Trophoblast cell (in vitro differentiated cells and primary cell): ENCODE results near the gene FGR.

Experiments
- DNase-seq, 2 donors: peaks; one replicate each; pipeline ENCODE4 v3.0.0-alpha.2; 2016
- H2AFZ ChIP-seq: 2 replicates; pipeline ENCODE4 v1.6.1; 2013; ENCODE audit warnings: low read length, moderate library complexity, mild to moderate bottlenecking; ENCODE audit not compliant: insufficient read depth, poor library complexity
- H2AK5ac ChIP-seq: 2 replicates; pipeline ENCODE4 v1.6.1; 2013; ENCODE audit warnings: mild to moderate bottlenecking, low read length
- H2BK120ac ChIP-seq: 2 replicates; pipeline ENCODE4 v1.6.1; 2013; ENCODE audit warnings: low read length, mild to moderate bottlenecking, moderate library complexity; ENCODE audit not compliant: insufficient read depth, poor library complexity
- H2BK12ac ChIP-seq: 2 replicates; pipeline ENCODE4 v1.6.1; 2013; ENCODE audit warnings: mild to moderate bottlenecking, low read length, moderate library complexity
- H2BK5ac ChIP-seq: 2 replicates; pipeline ENCODE4 v1.6.1; 2013; ENCODE audit warnings: low read length, low read depth, moderate library complexity, mild to moderate bottlenecking; ENCODE audit not compliant: poor library complexity
- H3K14ac ChIP-seq: 2 replicates; pipeline ENCODE4 v1.6.1; 2013; ENCODE audit warnings: mild to moderate bottlenecking, low read length
- H3K18ac ChIP-seq: 2 replicates; pipeline ENCODE4 v1.6.1; 2013; ENCODE audit warnings: mild to moderate bottlenecking, low read length
- H3K23ac ChIP-seq: 2 replicates; pipeline ENCODE4 v1.6.1; 2013; ENCODE audit warnings: low read length
- H3K27ac ChIP-seq: 2 replicates; pipeline ENCODE4 v1.5.1; 2013; ENCODE audit warnings: low read depth, mild to moderate bottlenecking, inconsistent platforms, low read length, moderate library complexity
- H3K27me3 ChIP-seq: 2 replicates; pipeline ENCODE4 v1.6.1; 2013; ENCODE audit warnings: inconsistent platforms, mild to moderate bottlenecking, low read length, moderate library complexity; ENCODE audit not compliant: insufficient read depth
- H3K36me3 ChIP-seq, 2 experiments: 1 replicate in 1 of 2; 2 replicates in 1 of 2; pipeline ENCODE4 v1.6.1; 2013; ENCODE audit warnings: low read length in 2 of 2, mild to moderate bottlenecking in 2 of 2, moderate library complexity in 1 of 2; ENCODE audit not compliant: insufficient read depth in 2 of 2, control insufficient read depth in 1 of 2
- H3K4ac ChIP-seq: 2 replicates; pipeline ENCODE4 v1.6.1; 2013; ENCODE audit warnings: low read depth, mild to moderate bottlenecking, low read length, moderate library complexity
- H3K4me1 ChIP-seq, 2 experiments: 1 replicate in 1 of 2; 2 replicates in 1 of 2; pipeline ENCODE4 v1.6.1; 2013; ENCODE audit warnings: low read length in 2 of 2, mild to moderate bottlenecking in 2 of 2, moderate library complexity in 1 of 2; ENCODE audit not compliant: insufficient read depth in 2 of 2, control insufficient read depth in 1 of 2
- H3K4me2 ChIP-seq: 2 replicates; pipeline ENCODE4 v1.6.1; 2013; ENCODE audit warnings: inconsistent platforms, mild to moderate bottlenecking, low read length, moderate library complexity
- H3K4me3 ChIP-seq: 2 replicates; pipeline ENCODE4 v1.5.1; 2013; ENCODE audit warnings: mild to moderate bottlenecking, low read depth, low read length, inconsistent platforms
- H3K79me1 ChIP-seq: one replicate; pipeline ENCODE4 v1.6.1; 2013; ENCODE audit warnings: low read length
- H3K79me2 ChIP-seq: 2 replicates; pipeline ENCODE4 v1.6.1; 2013; ENCODE audit warnings: low read length, mild to moderate bottlenecking; ENCODE audit not compliant: control insufficient read depth, insufficient read depth, poor library complexity
- H3K9ac ChIP-seq: 2 replicates; pipeline ENCODE4 v1.6.1; 2013; ENCODE audit warnings: mild to moderate bottlenecking, low read length
- H3K9me3 ChIP-seq: 2 replicates; pipeline ENCODE4 v1.6.1; 2013; ENCODE audit warnings: low read depth, mild to moderate bottlenecking, control low read depth, inconsistent platforms, low read length; ENCODE audit not compliant: insufficient read depth
- H4K12ac ChIP-seq: 2 replicates; pipeline ENCODE4 v1.6.1; 2013; ENCODE audit warnings: low read depth, mild to moderate bottlenecking, low read length, moderate library complexity
- H4K8ac ChIP-seq: 2 replicates; pipeline ENCODE4 v1.6.1; 2013; ENCODE audit warnings: low read depth, mild to moderate bottlenecking, low read length, moderate library complexity
- H4K91ac ChIP-seq: one replicate; pipeline ENCODE4 v1.6.1; 2013; ENCODE audit warnings: low read depth, mild to moderate bottlenecking, low read length, moderate library complexity
- WGBS: extraction: QIAGEN DNeasy Blood & Tissue Kit; methylation state at CpG from one replicate; pipeline ENCODE4 v1.1.7; 2013; ENCODE audit warnings: missing lambda C conversion rate; ENCODE audit not compliant: insufficient read length, insufficient coverage; ENCODE audit errors: extremely low coverage; 5-methylcytosine and 5-hydroxymethylcytosine counted together

Gene FGR

GRCh38 chr1:27659497-27660299, 24.7 kb upstream of the FGR start:
- no peaks in the 10 kb centered on the region for H3K36me3 ChIP-seq
- H3K4me2 ChIP-seq: peak overlapping the region; percentile 69
- no CpG with 5 or more reads among the region's 78 CpGs for WGBS
- H3K14ac ChIP-seq: peak overlapping the region; percentile 47
- DNase-seq: peak; percentile 84 to 85
- peaks cover 2% of the 10 kb centered on the region for H3K79me2 ChIP-seq
- peak overlapping the region; percentile 63 for H2AFZ ChIP-seq
- no peak overlapping the region for H3K9ac ChIP-seq
- H3K4ac ChIP-seq: peak overlapping the region; percentile 34
- H3K4me3 ChIP-seq: peak overlapping the region; percentile 75
- H2BK120ac ChIP-seq: no peak overlapping the region
- H2BK12ac ChIP-seq: no peak overlapping the region
- H2AK5ac ChIP-seq: no peak overlapping the region
- H3K18ac ChIP-seq: peak overlapping the region; percentile 38
- H4K8ac ChIP-seq: peak overlapping the region; percentile 78
- no peak overlapping the region for H2BK5ac ChIP-seq
- H3K4me1 ChIP-seq: peaks cover 9 to 18% of the 10 kb centered on the region in 2 experiments
- peaks cover 6% of the 10 kb centered on the region for H3K79me1 ChIP-seq
- no peak overlapping the region for H3K27ac ChIP-seq
- no peak overlapping the region for H4K12ac ChIP-seq
- H4K91ac ChIP-seq: no peak overlapping the region
- H3K27me3 ChIP-seq: no peaks in the 10 kb centered on the region
- no peak overlapping the region for H3K23ac ChIP-seq
- H3K9me3 ChIP-seq: peaks cover 3% of the 10 kb centered on the region

DNA sequence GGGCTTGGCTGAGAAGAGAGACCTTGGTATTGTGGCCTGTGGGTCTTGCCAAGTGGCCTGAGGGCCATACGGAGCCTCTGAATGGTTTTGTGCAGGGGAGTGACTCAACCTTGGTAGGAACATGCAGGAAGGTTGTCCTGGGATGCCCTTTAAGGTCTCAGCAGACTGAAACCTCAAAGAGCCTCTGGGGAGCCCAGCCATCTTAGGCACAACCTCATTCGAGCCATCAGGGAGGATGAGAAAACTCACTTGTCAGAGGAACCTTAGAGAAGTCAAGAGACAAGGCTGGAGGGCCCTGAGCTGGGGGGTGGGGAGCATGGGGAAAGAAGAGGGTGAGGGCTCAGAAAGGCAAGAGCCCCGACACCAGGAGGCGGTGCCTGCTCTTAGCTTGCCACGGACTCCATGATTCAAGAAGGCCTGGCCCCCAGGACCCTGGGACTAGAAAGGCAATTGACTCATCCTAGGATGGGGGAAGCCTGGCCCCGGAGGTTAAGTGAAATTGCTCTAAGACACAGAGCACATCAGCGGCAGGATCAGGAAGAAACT, 24.0 kb upstream of the FGR start:
- no peak overlapping the region for H3K14ac ChIP-seq
- H3K4me1 ChIP-seq: peaks cover 9 to 18% of the 10 kb centered on the region in 2 experiments
- no peaks in the 10 kb centered on the region for H3K36me3 ChIP-seq
- no peak overlapping the region for H4K12ac ChIP-seq
- H3K27me3 ChIP-seq: no peaks in the 10 kb centered on the region
- no peak overlapping the region for H2BK120ac ChIP-seq
- no peak overlapping the region for H2BK5ac ChIP-seq
- no peak overlapping the region for H3K27ac ChIP-seq
- no CpG with 5 or more reads among the region's 7 CpGs for WGBS
- peak; percentile 85 to 91 for DNase-seq
- H3K9ac ChIP-seq: peak overlapping the region; percentile 28
- no peak overlapping the region for H3K4ac ChIP-seq
- no peak overlapping the region for H2AK5ac ChIP-seq
- peaks cover 3% of the 10 kb centered on the region for H3K9me3 ChIP-seq
- no peak overlapping the region for H4K8ac ChIP-seq
- no peak overlapping the region for H4K91ac ChIP-seq
- no peak overlapping the region for H3K23ac ChIP-seq
- no peak overlapping the region for H2AFZ ChIP-seq
- H2BK12ac ChIP-seq: no peak overlapping the region
- H3K4me3 ChIP-seq: peak overlapping the region; percentile 75
- peaks cover 6% of the 10 kb centered on the region for H3K79me1 ChIP-seq
- H3K79me2 ChIP-seq: peaks cover 2% of the 10 kb centered on the region
- peak overlapping the region; percentile 69 for H3K4me2 ChIP-seq
- no peak overlapping the region for H3K18ac ChIP-seq

DNA sequence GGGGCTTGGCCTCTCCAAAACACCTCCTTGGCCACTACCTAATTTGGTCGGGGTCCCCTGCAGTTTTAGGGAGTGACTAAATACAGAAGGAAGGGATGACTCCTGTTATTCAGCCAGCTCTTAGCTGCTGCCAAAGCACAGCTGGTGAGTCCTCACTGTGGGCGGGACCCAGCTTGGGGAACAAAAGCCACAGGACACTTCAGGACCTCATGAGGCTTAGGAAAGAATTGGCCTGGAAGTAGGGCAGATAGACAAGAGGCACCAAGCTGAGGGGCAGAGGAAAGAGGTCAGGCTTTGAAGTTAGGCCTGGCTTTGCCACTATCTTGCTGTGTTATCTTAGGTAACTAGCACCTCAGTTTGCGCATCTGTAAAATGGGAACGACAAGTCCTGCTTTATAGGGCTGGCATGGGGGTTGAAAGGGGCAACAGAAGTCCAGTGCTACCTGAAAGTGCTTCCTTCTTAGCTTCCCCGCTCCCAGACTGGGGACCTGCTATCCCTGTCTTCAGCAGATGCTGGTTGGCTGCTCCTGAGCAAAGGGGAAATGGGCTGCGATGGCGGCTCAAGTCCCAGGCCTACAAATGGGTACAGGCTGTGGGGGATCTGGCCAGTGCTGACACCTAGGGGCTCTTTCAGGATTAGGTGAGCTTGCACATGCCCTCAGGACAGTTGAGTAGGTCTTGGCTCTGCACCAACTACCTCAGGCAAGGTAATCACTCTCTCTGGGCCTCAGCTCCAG, 21.3 kb upstream of the FGR start:
- H3K14ac ChIP-seq: no peak overlapping the region
- H4K12ac ChIP-seq: no peak overlapping the region
- peaks cover 3% of the 10 kb centered on the region for H3K9me3 ChIP-seq
- H2BK120ac ChIP-seq: no peak overlapping the region
- H3K79me1 ChIP-seq: peaks cover 2% of the 10 kb centered on the region
- no peak overlapping the region for H4K8ac ChIP-seq
- no peak overlapping the region for H2BK12ac ChIP-seq
- H3K23ac ChIP-seq: no peak overlapping the region
- no peak overlapping the region for H3K18ac ChIP-seq
- H2AFZ ChIP-seq: no peak overlapping the region
- H3K27me3 ChIP-seq: no peaks in the 10 kb centered on the region
- no peak overlapping the region for H2BK5ac ChIP-seq
- no CpG with 5 or more reads among the region's 7 CpGs for WGBS
- H3K4me2 ChIP-seq: no peak overlapping the region
- no peak overlapping the region for H3K9ac ChIP-seq
- peaks cover 2% of the 10 kb centered on the region for H3K79me2 ChIP-seq
- no peak overlapping the region for H3K4ac ChIP-seq
- H2AK5ac ChIP-seq: no peak overlapping the region
- H3K4me3 ChIP-seq: no peak overlapping the region
- no peak for DNase-seq
- no peak overlapping the region for H3K27ac ChIP-seq
- H3K4me1 ChIP-seq: peaks cover 7 to 13% of the 10 kb centered on the region in 2 experiments
- H4K91ac ChIP-seq: no peak overlapping the region
- no peaks in the 10 kb centered on the region for H3K36me3 ChIP-seq

- Histone ChIP-seq H3K9ac (no peak overlapping the region), H3K27me3 (no peaks in the 10 kb centered on the region)
These were observed 20.4 kb upstream of the FGR start for GRCh38 chr1:27655151-27655937.

More at GRCh38 chr1:27655151-27655937, 20.4 kb upstream of the FGR start:
- Histone ChIP-seq H4K8ac (no peak overlapping the region), H2AFZ (no peak overlapping the region), H3K4me1 (peaks cover 11 to 19% of the 10 kb centered on the region in 2 experiments), H3K9me3 (peaks cover 3% of the 10 kb centered on the region), H3K14ac (no peak overlapping the region), H3K23ac (no peak overlapping the region), H3K27ac (no peak overlapping the region), H2BK12ac (no peak overlapping the region), H3K18ac (no peak overlapping the region), H3K4me2 (no peak overlapping the region), H4K12ac (no peak overlapping the region), H2BK5ac (no peak overlapping the region), H3K4me3 (no peak overlapping the region), H3K79me2 (peaks cover 2% of the 10 kb centered on the region), H3K36me3 (no peaks in the 10 kb centered on the region), H3K4ac (no peak overlapping the region), H2BK120ac (no peak overlapping the region), H2AK5ac (no peak overlapping the region), H4K91ac (no peak overlapping the region), H3K79me1 (peaks cover 2% of the 10 kb centered on the region)
- WGBS: no CpG with 5 or more reads among the region's 11 CpGs
- no peak for DNase-seq
